Measurements from ENCODE around the gene H1-8.
"Not testable (repeated sequence)": the region's sequence is repeated elsewhere in the genome, so short reads cannot be mapped to it uniquely, and the experiment has no call there.

Gene H1-8

DNA sequence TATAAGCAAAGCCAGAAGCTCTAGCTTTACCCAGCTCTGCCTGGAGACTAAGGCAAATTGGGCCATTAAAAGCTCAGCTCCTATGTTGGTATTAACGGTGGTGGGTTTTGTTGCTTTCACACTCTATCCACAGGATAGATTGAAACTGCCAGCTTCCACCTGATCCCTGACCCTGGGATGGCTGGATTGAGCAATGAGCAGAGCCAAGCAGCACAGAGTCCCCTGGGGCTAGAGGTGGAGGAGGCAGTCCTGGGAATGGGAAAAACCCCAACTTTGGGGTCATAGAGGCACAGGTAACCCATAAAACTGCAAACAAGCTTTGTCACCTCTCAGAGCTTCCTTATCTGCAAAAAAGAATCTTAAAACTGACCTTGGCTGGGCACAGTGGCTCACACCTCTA, 7.9 kb upstream of the H1-8 start:
- Mint-ChIP-seq H3K27ac (no peak overlapping the region), H3K36me3 (ENCODE audit: low read depth) (no peaks in the 10 kb centered on the region), H3K4me3 (no peak overlapping the region), H3K9me3 (no peaks in the 10 kb centered on the region), H3K27me3 (ENCODE audit: low read depth) (no peaks in the 10 kb centered on the region), H3K4me1 (ENCODE audit: low read depth) (no peaks in the 10 kb centered on the region)

DNA sequence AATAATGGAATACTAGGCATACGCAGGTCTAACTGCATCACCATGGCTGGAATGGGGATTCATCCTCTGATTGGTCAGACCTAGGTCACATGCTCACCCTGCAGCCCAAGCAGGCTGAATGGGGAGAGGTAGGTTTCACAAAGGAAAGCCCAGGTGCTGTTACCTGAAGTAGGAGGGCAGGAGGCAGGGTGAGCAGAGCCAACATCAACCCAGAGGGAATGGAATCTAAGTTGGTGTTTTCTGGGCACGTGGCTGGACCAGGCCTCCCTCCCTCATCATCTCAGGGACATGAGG, 6.7 kb upstream of the H1-8 start:
- H3K27me3 Mint-ChIP-seq (ENCODE audit: low read depth), result peaks cover 2% of the 10 kb centered on the region
- H3K4me3 Mint-ChIP-seq, result no peak overlapping the region
- H3K36me3 Mint-ChIP-seq (ENCODE audit: low read depth), result no peaks in the 10 kb centered on the region
- H3K4me1 Mint-ChIP-seq (ENCODE audit: low read depth), result no peaks in the 10 kb centered on the region
- H3K27ac Mint-ChIP-seq, result no peak overlapping the region
- no peaks in the 10 kb centered on the region for H3K9me3 Mint-ChIP-seq

DNA sequence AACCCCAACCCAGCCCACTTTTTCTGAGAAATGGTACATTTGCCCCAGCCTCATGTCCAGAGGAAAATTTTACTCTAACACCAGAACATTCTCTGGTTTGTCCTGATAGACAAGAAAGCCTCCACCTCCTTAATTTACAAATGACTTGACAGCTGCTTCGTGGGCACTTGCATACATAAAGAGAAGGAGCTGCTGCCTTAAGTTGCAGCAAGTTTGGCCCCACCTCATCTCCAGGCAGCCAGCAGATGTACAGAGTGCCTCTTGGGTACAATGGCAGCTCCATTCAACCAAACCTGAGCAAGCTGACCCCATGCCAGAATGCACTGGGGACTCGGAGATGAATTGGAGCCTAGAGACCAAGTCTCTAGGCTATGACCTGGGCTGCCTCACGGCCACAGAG, 6.2 kb upstream of the H1-8 start:
- no peak overlapping the region for H3K4me3 Mint-ChIP-seq
- no peaks in the 10 kb centered on the region for H3K9me3 Mint-ChIP-seq
- H3K36me3 Mint-ChIP-seq (ENCODE audit: low read depth), result no peaks in the 10 kb centered on the region
- H3K4me1 Mint-ChIP-seq (ENCODE audit: low read depth), result no peaks in the 10 kb centered on the region
- no peak overlapping the region for H3K27ac Mint-ChIP-seq
- H3K27me3 Mint-ChIP-seq (ENCODE audit: low read depth), result peaks cover 3% of the 10 kb centered on the region

DNA sequence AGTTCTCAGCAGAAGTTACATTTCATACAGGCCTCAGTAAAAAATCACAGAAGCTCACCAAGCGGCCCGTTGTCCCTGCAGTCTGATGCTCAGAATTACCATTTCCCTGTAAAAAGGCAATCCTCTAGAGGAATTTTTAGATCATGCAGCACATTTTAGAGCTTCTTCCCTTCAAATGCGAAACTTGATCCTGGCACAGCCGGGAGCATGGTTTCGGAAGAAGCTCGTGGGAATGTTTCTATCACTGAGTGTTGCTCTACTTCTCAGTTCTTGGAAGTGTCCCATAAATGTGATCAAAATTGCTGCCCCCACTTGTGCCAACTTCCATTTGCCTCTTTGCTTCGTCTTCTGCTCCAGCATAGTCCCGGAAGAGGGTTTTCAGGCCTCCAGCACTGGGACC, 3.8 kb upstream of the H1-8 start:
- H3K4me1 Mint-ChIP-seq (ENCODE audit: low read depth), result no peaks in the 10 kb centered on the region
- H3K27me3 Mint-ChIP-seq (ENCODE audit: low read depth), result peaks cover 3% of the 10 kb centered on the region
- H3K27ac Mint-ChIP-seq, result no peak overlapping the region
- H3K36me3 Mint-ChIP-seq (ENCODE audit: low read depth), result no peaks in the 10 kb centered on the region
- no peaks in the 10 kb centered on the region for H3K9me3 Mint-ChIP-seq
- no peak overlapping the region for H3K4me3 Mint-ChIP-seq

DNA sequence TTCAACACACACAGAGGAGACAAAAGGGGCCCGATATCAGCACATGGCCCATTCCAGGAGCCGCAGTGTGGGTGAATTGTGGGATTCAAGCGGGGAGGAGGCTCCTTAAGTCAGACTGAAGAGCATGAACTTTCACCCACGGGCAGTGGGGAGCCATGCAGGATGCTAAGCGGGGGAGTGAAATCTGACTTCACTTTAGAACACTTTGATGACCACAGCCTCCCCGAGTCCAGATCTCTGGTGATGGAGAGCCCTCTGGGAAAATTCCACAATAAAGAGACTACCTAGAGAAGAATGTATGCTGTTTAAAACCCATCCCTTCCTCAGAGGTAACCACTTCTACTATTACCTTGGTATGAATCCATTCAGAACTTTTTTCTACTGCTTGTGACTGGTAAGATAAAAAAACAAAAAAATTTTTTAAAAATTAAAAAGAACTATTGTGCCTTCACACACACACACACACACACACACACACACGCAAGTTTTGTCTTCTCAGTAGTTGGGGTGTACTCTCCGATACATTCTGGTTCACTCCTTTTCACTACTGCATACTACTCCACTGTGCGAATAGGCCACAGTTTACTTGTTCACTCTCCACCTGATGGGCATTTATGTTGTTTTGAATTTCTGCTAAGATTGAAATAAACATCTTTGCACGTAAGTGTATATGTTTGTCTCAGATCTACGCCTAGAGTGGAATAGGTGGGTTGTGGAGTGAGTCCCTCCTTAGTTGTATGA, 2.0 kb upstream of the H1-8 start:
- Mint-ChIP-seq H3K27ac (no peak overlapping the region), H3K27me3 (ENCODE audit: low read depth) (peaks cover 3% of the 10 kb centered on the region), H3K36me3 (ENCODE audit: low read depth) (no peaks in the 10 kb centered on the region), H3K4me3 (no peak overlapping the region), H3K9me3 (no peaks in the 10 kb centered on the region), H3K4me1 (ENCODE audit: low read depth) (no peaks in the 10 kb centered on the region)

DNA sequence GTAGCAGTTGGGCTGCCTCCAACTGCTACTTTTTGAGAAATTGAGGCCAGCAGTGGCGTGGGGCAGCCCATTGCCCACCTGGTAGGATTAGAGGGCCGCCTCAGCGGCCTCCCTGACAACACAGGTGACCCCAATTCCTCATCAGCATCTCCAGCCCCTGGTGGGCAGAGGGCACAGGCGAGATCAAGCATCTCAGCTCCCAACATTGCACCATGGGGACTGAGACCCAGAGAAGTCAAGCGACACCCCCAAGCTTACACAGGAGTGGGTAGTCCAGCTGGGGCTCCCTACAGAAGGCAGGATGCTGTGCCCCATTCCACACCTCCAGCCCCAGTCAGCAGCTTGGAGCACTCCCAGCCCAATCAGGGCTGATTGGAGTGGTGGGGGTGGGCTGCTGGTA, 228 bp upstream of the H1-8 start:
- H3K4me1 Mint-ChIP-seq (ENCODE audit: low read depth), result no peaks in the 10 kb centered on the region
- H3K9me3 Mint-ChIP-seq, result no peaks in the 10 kb centered on the region
- no peak overlapping the region for H3K4me3 Mint-ChIP-seq
- no peaks in the 10 kb centered on the region for H3K36me3 Mint-ChIP-seq (ENCODE audit: low read depth)
- no peak overlapping the region for H3K27ac Mint-ChIP-seq
- H3K27me3 Mint-ChIP-seq (ENCODE audit: low read depth), result peaks cover 3% of the 10 kb centered on the region

DNA sequence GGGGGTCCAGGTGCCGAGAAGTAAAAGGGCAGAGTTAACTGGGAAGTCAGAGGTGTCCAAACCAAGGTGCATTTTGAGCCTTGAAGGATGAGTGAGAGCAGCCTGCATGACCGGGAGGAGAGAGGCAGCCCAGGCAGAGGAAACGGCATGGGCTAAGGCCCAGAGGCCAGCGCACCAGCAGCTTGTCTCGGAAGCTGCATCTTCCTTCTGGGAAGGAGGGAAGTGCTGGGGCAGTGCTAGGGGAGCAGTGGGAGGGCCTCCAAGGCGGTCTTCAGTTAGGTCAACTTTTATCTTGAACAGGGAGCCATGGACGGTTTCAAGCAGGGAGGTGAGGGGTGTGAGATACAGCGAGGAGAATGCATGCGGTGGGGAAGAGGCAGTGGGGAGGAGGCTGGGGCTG, 1.0 kb downstream of the H1-8 start:
- no peaks in the 10 kb centered on the region for H3K9me3 Mint-ChIP-seq
- H3K4me3 Mint-ChIP-seq, result no peak overlapping the region
- no peaks in the 10 kb centered on the region for H3K4me1 Mint-ChIP-seq (ENCODE audit: low read depth)
- no peak overlapping the region for H3K27ac Mint-ChIP-seq
- no peaks in the 10 kb centered on the region for H3K36me3 Mint-ChIP-seq (ENCODE audit: low read depth)
- peaks cover 3% of the 10 kb centered on the region for H3K27me3 Mint-ChIP-seq (ENCODE audit: low read depth)

DNA sequence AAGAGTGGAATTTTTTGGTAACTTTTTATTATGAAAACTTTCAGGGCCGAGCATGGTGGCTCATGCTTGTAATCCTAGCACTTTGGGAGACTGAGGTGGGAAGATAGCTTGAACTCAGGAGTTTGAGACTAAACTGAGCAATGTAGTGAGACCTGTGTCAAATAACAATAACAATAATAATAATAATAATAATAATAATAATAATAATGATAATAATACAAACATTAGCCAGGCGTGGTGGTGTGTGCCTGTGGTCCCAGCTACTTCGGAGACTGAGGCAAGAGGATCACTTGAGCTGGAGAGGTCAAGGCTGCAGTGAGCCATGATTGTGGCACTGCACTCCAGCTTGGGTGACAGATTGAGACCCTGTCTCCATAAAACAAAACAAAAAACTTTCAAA, 3.0 kb downstream of the H1-8 start:
- not testable (repeated sequence) for H3K27ac Mint-ChIP-seq; H3K9me3 Mint-ChIP-seq; H3K4me3 Mint-ChIP-seq; H3K4me1 Mint-ChIP-seq (ENCODE audit: low read depth); H3K27me3 Mint-ChIP-seq (ENCODE audit: low read depth); H3K36me3 Mint-ChIP-seq (ENCODE audit: low read depth)

DNA sequence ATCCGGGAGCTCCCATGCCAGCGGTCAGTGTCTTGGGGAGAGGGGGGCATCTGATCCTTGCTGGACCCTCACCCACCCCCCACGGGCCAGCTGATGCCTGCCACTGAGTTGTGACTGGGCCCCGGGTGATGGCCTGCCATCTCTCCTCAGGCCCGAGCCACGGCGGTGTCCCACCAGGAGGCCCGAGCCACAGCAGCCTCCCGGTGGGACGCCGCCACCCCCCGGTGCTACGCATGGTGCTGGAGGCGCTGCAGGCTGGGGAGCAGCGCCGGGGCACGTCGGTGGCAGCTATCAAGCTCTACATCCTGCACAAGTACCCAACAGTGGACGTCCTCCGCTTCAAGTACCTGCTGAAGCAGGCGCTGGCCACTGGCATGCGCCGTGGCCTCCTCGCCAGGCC, 4.3 kb downstream of the H1-8 start:
- H3K27ac Mint-ChIP-seq, result no peak overlapping the region
- no peaks in the 10 kb centered on the region for H3K36me3 Mint-ChIP-seq (ENCODE audit: low read depth)
- H3K27me3 Mint-ChIP-seq (ENCODE audit: low read depth), result peaks cover 4% of the 10 kb centered on the region
- no peaks in the 10 kb centered on the region for H3K9me3 Mint-ChIP-seq
- H3K4me3 Mint-ChIP-seq, result no peak overlapping the region
- no peaks in the 10 kb centered on the region for H3K4me1 Mint-ChIP-seq (ENCODE audit: low read depth)

DNA sequence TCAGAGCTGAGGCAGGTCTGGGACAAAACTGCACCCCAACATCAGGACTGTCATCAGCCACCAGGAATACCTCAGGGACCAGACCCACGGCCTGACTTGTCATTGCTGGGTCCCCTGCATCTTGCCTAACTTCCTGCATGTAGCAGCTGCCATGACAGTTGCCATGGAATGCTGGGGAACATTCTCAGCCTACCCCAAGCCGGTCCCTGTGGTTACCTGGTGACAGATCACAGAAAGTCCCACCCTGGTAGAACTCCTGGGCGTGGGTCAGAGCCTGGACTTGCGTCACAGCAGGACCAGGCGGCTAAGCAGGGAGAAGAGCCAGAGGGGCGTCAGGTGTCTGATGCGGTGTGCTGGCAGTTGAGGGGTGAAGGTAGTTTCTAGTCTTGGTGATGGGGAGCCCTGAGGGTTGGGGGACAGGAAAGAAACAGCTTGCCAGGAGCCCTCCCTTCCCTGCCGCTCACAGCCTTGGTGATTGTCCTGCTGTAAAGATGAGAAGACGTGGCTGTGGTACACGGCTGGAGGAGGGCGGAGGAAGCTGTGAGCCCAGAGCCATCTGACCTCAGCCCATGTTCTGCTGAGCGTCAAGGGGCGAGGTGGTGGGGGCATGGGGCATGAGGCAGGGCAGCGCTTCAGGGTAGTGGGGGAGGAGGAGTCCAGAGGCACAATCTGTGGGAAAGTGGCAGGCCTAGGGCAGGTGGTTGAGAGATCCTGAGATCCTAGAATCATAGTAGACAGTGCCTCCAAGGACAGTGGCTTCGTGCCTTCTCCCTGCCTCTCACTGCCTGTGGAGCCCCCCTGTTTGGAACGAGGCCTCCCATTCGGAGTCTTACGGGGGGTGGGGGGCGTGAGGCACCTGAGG, 5.4 kb downstream of the H1-8 start:
- H3K4me3 Mint-ChIP-seq, result no peak overlapping the region
- no peaks in the 10 kb centered on the region for H3K4me1 Mint-ChIP-seq (ENCODE audit: low read depth)
- H3K27me3 Mint-ChIP-seq (ENCODE audit: low read depth), result peaks cover 11% of the 10 kb centered on the region
- no peaks in the 10 kb centered on the region for H3K36me3 Mint-ChIP-seq (ENCODE audit: low read depth)
- no peak overlapping the region for H3K27ac Mint-ChIP-seq
- H3K9me3 Mint-ChIP-seq, result no peaks in the 10 kb centered on the region

DNA sequence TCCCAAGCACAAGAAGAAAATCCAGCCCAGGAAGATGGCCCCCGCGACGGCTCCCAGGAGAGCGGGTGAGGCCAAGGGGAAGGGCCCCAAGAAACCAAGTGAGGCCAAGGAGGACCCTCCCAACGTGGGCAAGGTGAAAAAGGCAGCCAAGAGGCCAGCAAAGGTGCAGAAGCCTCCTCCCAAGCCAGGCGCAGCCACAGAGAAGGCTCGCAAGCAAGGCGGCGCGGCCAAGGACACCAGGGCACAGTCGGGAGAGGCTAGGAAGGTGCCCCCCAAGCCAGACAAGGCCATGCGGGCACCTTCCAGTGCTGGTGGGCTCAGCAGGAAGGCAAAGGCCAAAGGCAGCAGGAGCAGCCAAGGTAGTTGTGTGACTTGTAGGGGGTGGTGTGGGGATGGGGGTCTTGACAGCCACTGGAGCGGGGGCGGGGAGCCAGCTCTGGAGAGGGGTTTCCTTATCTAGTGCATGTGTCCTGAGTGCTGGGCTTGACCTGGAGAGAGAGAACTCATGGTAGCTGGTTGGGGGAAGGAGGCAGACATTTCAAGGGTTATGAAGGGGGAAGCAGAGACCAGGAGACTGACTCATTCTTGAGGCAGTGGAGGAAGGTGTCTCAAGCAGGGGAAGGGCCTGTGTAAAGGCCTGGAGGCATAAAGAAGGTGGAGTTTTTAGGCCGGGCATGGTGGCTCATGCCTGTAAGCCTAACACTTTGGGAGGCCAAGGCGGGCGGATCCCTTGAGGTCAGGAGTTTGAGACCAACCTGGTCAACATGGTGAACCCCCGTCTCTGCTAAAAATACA, 6.2 kb downstream of the H1-8 start:
- Mint-ChIP-seq H3K27me3 (ENCODE audit: low read depth) (peaks cover 18% of the 10 kb centered on the region), H3K4me3 (no peak overlapping the region), H3K9me3 (no peaks in the 10 kb centered on the region), H3K4me1 (ENCODE audit: low read depth) (no peaks in the 10 kb centered on the region), H3K27ac (no peak overlapping the region), H3K36me3 (ENCODE audit: low read depth) (no peaks in the 10 kb centered on the region)

DNA sequence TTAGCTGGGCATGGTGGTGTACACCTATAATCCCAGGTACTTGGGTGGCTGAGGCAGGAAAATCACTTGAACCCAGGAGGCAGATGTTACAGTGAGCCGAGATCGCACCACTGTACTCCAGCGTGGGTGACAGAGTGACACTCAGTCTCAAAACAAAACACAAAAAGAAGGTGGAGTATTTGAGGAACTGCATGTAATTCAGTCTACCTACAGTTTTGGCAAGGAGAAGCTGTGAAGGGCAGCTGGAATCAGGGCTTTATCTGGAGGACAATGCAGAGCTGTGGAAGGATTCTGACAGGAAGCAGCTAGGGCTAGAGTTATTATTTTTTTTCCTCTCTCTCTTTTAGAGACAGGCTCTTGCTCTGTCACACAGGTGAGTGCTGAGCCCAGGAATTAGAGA, 6.8 kb downstream of the H1-8 start:
- Mint-ChIP-seq H3K27ac (no peak overlapping the region), H3K9me3 (no peaks in the 10 kb centered on the region), H3K27me3 (ENCODE audit: low read depth) (peaks cover 22% of the 10 kb centered on the region), H3K4me3 (no peak overlapping the region), H3K4me1 (ENCODE audit: low read depth) (no peaks in the 10 kb centered on the region), H3K36me3 (ENCODE audit: low read depth) (no peaks in the 10 kb centered on the region)

DNA sequence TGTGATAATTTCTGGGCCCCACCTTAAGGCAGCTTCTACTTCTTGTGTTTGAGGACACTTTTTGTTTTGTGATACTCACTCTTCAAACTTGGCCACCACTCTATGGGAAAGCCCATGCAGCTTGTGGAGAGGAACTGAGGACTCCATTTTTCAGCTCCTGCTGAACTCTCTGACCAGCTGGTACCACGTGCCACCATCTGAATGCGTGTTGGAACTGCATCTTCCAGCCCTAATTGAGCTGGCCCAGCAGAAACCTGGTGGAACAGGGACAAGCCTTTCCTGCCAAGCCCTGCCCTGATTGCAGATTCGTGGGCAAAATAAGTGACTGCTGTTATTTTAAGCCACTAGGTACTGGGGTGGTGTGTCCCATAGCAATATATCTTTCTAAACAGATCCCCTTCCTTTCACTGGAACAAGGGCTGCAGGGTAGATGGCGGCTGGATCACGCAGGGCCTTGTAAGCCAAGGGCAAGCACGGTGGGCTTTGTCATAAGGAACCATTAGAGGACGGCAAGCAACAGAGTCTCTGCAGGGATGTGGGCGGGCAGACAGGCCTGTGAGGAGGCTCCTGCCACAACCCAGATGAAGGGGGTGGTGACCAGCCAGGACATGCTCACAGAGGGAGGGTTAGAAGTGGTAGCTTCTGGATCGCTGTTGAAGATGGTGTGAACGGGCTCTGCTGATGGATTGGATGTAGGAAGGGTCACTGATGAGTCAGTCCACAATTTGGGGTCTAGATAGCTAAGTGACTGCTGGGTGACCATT, 9.5 kb downstream of the H1-8 start:
- Mint-ChIP-seq H3K9me3 (no peaks in the 10 kb centered on the region), H3K27me3 (ENCODE audit: low read depth) (peaks cover 22% of the 10 kb centered on the region), H3K4me3 (no peak overlapping the region), H3K36me3 (ENCODE audit: low read depth) (no peaks in the 10 kb centered on the region), H3K27ac (no peak overlapping the region), H3K4me1 (ENCODE audit: low read depth) (no peaks in the 10 kb centered on the region)

DNA sequence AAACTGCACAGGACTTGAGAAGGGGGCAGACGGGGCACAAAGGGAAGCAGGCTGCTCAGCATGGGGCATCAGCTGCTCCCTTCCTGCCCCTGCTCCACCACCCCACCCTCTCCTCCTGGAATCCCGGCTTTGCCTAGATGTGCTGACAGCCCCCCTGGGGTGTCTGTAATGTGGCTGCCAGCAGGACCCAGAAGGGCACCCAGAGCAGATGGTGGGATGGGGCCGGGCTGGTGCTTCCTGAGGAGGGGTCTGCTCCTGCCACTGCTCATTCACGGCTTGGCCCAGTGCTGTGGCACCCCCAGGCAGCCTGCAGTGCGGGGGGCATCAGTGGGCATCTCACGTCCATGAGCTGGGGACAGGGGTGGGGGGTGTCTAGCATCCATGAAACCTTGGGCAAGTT, 10.2 kb downstream of the H1-8 start:
- Mint-ChIP-seq H3K27me3 (ENCODE audit: low read depth) (peaks cover 22% of the 10 kb centered on the region), H3K4me3 (no peak overlapping the region), H3K27ac (no peak overlapping the region), H3K9me3 (no peaks in the 10 kb centered on the region), H3K36me3 (ENCODE audit: low read depth) (no peaks in the 10 kb centered on the region), H3K4me1 (ENCODE audit: low read depth) (no peaks in the 10 kb centered on the region)

Data from T-helper 1 cell treated with Interleukin-12 subunit alpha and Interleukin-12 subunit beta and Interleukin-4 antibody, amounts not matched to agents 30 μg/mL and 1 μg/mL, for 36 hours (primary cell).